Nephron (organoid): ENCODE results near the gene UPP1.
"Not testable (repeated sequence)": the region's sequence is repeated elsewhere in the genome, so short reads cannot be mapped to it uniquely, and the experiment has no call there.

Source experiments
- H3K27ac Mint-ChIP-seq, 3 experiments: 2 replicates each; pipeline ENCODE4 v1.8.0; 2020; ENCODE audit warnings: mixed read lengths in 3 of 3, mild to moderate bottlenecking in 2 of 3, moderate library complexity in 1 of 3
- H3K27me3 Mint-ChIP-seq: 2 replicates; pipeline ENCODE4 v1.8.0; 2021; ENCODE audit warnings: low read depth, mild to moderate bottlenecking, moderate library complexity, mixed read lengths
- H3K36me3 Mint-ChIP-seq: 2 replicates; pipeline ENCODE4 v1.8.0; 2020; ENCODE audit warnings: low read depth, mixed read lengths
- H3K4me1 Mint-ChIP-seq: 2 replicates; pipeline ENCODE4 v1.8.0; 2020; ENCODE audit warnings: mixed read lengths
- H3K4me3 Mint-ChIP-seq, 3 experiments: 2 replicates each; pipeline ENCODE4 v1.8.0; 2020; ENCODE audit warnings: mild to moderate bottlenecking in 3 of 3, mixed read lengths in 3 of 3, moderate library complexity in 2 of 3
- H3K9me3 Mint-ChIP-seq: 2 replicates; pipeline ENCODE4 v1.8.0; 2020; ENCODE audit warnings: mixed read lengths
- CTCF ChIP-seq, 3 experiments: fragments of 200-600 bp; sonication (generic); IDR thresholded peaks; one replicate each; pipeline ENCODE4 v1.5.0; 2021; ENCODE audit warnings: antibody characterized with exemption in 3 of 3; ENCODE audit not compliant: unreplicated experiment in 3 of 3

Gene UPP1

GRCh38 chr7:48114115-48114514, 25.1 kb downstream of the UPP1 start:
- Mint-ChIP-seq H3K27ac (no peak overlapping the region), H3K9me3 (no peaks in the 10 kb centered on the region), H3K27me3 (no peaks in the 10 kb centered on the region), H3K4me3 (no peak overlapping the region), H3K36me3 (no peaks in the 10 kb centered on the region), H3K4me1 (peaks cover 15% of the 10 kb centered on the region)
- no peak for TF ChIP-seq CTCF (IDR thresholded peaks at IDR 0.05; ENCODE audit: unreplicated experiment in 3 of 3)

GRCh38 chr7:48114589-48114988, 25.5 kb downstream of the UPP1 start:
- no peak for TF ChIP-seq CTCF (IDR thresholded peaks at IDR 0.05; ENCODE audit: unreplicated experiment in 3 of 3)
- Mint-ChIP-seq H3K9me3 (no peaks in the 10 kb centered on the region), H3K4me3 (no peak overlapping the region), H3K27ac (no peak overlapping the region), H3K36me3 (no peaks in the 10 kb centered on the region), H3K27me3 (no peaks in the 10 kb centered on the region), H3K4me1 (peaks cover 17% of the 10 kb centered on the region)

- Mint-ChIP-seq H3K4me1 (peaks cover 17% of the 10 kb centered on the region), H3K36me3 (no peaks in the 10 kb centered on the region), H3K27me3 (no peaks in the 10 kb centered on the region), H3K9me3 (no peaks in the 10 kb centered on the region), H3K4me3 (no peak overlapping the region), H3K27ac (peak overlapping the region in 2 of 3 experiments; percentile 11 to 17)
- TF ChIP-seq CTCF (IDR thresholded peaks at IDR 0.05; ENCODE audit: unreplicated experiment in 3 of 3), result no peak
Observed at GRCh38 chr7:48116043-48116442, 27.0 kb downstream of the UPP1 start.

- no peaks in the 10 kb centered on the region for H3K27me3 Mint-ChIP-seq
Observed at GRCh38 chr7:48118041-48118440, 29.0 kb downstream of the UPP1 start.

GRCh38 chr7:48120536-48120935, 31.5 kb downstream of the UPP1 start:
- not testable (repeated sequence) for H3K36me3 Mint-ChIP-seq, H3K4me3 Mint-ChIP-seq, H3K27ac Mint-ChIP-seq, H3K27me3 Mint-ChIP-seq
- Mint-ChIP-seq H3K4me1 (peaks cover 17% of the 10 kb centered on the region), H3K9me3 (peaks cover 20% of the 10 kb centered on the region)

More at GRCh38 chr7:48118041-48118440, 29.0 kb downstream of the UPP1 start:
- no peak for TF ChIP-seq CTCF (IDR thresholded peaks at IDR 0.05; ENCODE audit: unreplicated experiment in 3 of 3)
- no peaks in the 10 kb centered on the region for H3K36me3 Mint-ChIP-seq
- H3K27ac Mint-ChIP-seq, result peak overlapping the region; percentile 81 to 88 (median 82)
- H3K4me1 Mint-ChIP-seq, result peaks cover 17% of the 10 kb centered on the region
- peaks cover 5% of the 10 kb centered on the region for H3K9me3 Mint-ChIP-seq
- H3K4me3 Mint-ChIP-seq, result no peak overlapping the region

- no peak overlapping the region for H3K27ac Mint-ChIP-seq
- TF ChIP-seq CTCF (IDR thresholded peaks at IDR 0.05; ENCODE audit: unreplicated experiment in 3 of 3), result no peak
Observed at GRCh38 chr7:48126037-48126436, 37.0 kb downstream of the UPP1 start.

More at GRCh38 chr7:48126037-48126436, 37.0 kb downstream of the UPP1 start:
- Mint-ChIP-seq H3K9me3 (peaks cover 31% of the 10 kb centered on the region), H3K4me1 (no peaks in the 10 kb centered on the region), H3K27me3 (no peaks in the 10 kb centered on the region), H3K4me3 (no peak overlapping the region), H3K36me3 (no peaks in the 10 kb centered on the region)
